GM18511 (cell line): ENCODE data around the gene CXCR3.
"Not testable (repeated sequence)": the region's sequence is repeated elsewhere in the genome, so short reads cannot be mapped to it uniquely, and the experiment has no call there.

ENCODE experiments used
- ATAC-seq: cut with Tn5 transposase; IDR thresholded peaks from one replicate; pipeline ENCODE4 v1.9.1; 2021; ENCODE audit warnings: mild to moderate bottlenecking, moderate library complexity; ENCODE audit not compliant: unreplicated experiment

The CXCR3 gene

DNA sequence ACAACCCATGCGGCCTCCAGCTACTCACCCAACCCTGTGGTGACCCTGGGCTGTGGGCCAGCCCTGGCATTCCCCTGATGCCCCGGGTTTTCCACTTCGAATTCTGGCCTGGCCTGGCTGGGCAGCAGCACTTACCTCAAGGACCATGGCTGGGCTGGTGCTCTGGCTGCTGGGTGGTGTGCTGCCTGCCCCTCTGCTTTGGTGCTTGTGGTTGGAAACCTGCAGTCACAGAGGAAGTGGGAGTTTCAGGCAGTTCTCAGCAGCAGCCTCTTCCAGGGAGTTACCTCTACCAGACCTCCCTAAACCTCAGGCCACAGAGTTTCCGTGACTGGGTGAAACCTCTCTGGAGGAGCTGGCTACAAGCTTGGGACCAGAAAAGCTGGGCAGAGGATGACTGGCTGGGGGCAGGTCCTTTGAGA, at the start of gene CXCR3:
TSS of gene CXCR3 (minus strand) at position 209 of the 419 bp plus-strand sequence. CDS start at position 147, 62 bp downstream.
- peak; percentile 64 for ATAC-seq

DNA sequence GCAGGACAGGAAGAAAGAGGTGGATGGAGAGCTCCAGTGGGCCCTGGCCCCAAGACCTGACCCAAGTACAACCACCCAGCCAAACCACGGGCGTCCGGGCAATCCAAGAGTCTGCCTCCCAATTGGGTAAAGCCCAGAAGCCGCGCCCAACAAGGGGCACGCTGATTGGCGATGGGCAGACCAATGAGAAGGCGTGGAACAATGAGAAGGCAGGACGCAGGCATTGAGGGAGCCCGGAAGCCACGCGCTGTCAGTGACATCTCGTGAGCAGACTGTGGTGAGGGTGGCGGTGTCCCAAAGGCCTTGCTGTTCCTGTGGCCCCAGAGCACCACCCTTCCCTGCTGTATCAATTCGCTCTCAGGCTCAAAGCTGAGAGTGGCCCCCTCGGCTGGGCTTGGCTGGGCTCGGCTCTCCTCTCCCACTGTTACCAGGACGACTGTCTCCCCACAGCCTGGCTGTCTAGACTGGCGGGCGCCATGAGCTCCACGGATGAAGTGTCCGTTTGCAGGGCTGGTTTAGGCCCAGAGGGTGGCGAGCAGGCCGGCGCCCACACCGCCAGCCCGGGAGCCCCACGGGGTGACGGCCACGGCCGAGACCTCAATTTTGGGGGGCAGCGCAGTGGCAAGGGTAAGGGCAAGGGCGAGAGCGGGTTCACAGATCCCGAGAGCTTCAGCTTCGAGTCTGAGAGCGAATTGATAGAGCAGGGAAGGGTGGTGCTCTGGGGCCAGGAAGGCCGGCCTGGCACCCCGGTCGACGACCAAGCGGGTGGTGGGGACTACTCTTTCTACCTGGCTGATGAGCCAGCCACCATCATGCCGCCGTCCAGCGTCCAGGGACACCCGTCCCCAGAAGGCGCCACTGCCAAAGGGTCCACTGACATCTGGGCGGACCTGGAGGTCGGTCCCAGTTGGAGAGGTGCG, 49.3 kb upstream of the CXCR3 start, which contains the start of gene LOC101059915:
TSS of gene LOC101059915 (plus strand) at position 219 of the 920 bp plus-strand sequence.
- no peak for ATAC-seq

DNA sequence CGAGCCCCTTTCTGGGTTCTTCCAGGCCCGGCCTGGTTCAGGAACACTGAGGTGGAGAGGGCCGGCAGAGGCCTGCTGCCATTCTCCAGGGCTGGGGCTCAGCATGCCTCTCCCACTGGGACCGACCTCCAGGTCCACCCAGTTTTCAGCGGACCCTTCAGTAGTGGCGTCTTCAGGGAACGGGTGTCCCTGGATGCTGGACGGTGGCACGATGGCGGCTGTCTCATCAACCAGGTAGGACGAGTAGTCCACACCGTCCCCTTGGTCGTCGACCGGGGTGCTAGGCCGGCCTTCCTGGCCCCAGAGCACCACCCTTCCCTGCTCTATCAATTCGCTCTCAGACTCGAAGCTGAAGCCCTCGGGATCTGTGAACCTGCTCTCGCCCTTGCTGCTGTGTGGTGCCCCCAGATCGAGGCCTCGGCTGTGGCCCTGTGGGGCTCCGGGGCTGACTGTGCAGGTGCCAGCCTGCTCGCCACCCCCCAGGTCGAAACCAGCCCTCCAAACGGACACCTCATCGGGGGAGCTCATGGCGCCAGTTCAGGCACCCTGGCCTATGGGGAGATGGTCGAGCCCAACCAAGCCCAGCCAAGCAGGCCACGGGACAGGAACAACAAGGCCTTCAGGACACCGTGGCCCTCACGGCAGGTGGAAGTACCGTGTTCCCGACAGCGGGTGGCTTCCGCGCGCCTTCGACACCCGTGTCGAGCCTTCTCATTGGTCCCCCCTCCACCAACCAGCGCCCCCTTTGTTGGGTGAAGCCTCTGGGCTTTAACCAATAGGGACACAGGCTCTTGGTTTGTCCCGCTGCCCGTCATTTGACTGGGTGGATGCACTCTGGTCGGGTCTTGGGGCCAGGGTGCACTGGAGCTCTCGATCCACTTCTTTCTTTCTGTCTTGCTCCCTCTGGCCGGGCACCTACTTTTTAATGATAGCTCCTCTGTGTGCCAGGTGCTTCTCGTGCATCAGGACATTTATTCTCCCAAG, 48.2 kb upstream of the CXCR3 start:
- ATAC-seq: no peak

DNA sequence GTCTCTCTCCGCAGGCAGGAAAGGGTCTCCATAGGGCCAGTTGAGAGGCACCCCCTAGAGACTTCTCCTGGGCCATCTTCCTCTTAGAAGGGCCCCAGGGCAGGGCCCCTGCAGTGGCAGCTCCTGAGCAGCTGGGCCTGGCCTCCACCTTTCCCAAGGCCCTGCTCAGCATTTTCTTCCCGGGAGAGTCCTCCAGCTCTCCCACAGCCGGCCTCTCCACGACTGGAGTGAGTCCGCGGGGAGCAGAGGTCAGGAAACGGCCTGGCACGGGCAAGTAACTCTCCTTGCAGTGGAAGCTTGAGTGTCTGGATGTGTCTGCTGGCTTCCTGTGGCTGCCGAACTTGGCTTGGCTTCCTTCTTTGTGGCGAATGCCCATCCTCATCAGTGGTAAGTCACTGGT, 47.4 kb upstream of the CXCR3 start:
- no peak for ATAC-seq

DNA sequence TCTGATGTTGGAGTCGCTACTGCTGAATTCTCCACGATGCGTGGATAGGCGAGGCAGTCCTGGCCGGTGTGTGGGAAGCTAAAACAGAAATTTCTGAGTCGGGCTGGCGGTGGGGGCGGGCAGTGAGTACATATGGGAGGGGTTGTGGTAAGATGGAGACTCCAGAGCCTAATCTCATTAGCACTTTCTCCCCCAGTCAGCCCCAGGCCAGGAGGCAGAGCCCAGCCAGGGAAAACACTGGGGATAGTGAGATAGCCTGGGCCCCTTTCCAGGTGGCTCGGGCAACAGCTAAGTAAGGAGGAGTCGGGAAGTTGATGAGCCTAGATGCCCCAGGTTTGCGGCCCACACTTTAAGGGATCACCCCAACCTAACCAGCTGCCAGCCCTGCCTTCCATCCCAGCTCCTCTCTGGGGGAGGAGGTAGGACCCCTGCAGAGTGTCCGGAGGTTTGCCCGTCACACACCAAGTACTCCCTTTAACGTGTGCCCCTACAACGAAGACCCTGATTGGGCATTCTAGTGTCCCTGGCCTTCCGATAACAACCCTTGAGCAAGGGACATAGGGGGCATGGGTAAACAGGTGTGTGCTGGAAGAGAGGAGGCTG, 46.7 kb upstream of the CXCR3 start:
- no peak for ATAC-seq

DNA sequence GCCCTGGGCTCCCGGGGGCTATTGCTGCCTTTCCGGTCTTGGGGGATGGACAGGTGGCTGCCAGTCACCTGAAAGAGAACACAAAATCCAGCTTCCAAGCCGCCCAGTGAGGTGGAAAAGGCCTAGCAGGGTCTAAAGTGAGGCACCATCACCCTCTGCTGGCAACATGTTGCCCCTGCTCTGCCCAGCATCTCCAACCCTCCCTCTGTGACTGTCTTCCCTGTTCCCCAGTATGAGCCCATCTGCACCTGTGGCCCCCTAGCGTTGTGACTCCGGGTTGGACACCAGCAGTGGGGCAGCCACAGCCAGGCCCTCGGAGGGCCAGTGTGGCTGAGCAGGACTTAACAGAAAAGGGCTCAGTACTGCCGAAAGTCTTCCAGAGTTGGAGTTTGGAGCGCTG, 45.9 kb upstream of the CXCR3 start:
- not testable (repeated sequence) for ATAC-seq

DNA sequence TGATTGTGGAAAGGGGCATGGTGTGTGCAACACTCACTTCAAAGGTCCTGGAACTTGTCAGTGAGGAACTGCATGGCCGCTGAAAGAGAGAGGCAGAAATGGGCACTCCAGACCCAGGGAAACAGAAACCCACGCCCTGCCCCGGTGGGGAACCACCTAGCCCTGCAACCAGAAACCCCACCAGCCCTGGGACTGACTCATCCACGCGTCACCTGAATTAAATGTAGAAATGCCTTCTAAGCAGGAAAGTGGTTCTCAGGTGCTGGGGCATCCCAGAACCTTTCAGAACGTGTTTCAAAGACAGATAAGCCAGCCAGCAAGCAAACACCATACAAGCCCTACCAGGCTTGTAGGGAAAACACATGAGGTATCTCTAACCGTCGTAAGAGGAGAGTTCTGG, 44.9 kb upstream of the CXCR3 start:
- ATAC-seq: not testable (repeated sequence)

DNA sequence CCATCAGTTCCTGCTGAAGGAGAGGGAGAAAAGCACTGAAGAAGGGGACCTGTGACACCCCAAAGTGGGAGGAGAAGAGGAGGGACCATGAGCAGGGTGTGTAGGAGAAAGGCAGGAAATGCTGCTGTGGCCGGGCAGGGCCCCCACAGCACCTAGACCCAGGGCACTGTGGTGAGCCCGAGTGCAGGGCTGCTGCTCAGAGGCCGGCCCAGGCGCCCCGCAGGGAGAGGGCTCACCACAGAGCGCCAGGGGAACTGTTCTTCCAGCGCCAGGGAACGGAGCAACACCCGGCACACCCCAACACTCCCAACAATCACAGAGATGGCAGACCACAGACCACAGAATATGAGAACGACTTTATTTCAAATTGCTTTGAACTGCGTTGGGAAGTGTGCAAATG, 44.3 kb upstream of the CXCR3 start:
- not testable (repeated sequence) for ATAC-seq

DNA sequence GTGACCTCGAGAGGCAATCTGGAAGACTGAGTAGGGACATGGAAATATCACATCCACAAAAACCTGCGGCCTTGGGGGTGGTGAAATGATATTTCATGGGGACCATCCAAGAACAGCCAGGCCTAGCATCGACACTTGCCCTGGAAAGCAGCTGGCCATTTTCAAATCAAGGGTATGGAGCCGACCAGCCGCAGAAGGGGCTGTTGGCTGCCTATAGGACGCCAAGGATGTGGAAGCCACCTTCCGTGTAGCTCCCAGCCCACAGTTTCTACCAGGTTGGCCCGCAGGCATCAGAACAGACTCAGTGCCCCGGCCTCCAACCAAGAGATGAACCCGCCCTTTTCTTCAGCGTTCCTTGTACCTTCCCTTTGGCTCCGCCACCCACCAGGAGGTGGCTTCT, 43.6 kb upstream of the CXCR3 start:
- no peak for ATAC-seq

DNA sequence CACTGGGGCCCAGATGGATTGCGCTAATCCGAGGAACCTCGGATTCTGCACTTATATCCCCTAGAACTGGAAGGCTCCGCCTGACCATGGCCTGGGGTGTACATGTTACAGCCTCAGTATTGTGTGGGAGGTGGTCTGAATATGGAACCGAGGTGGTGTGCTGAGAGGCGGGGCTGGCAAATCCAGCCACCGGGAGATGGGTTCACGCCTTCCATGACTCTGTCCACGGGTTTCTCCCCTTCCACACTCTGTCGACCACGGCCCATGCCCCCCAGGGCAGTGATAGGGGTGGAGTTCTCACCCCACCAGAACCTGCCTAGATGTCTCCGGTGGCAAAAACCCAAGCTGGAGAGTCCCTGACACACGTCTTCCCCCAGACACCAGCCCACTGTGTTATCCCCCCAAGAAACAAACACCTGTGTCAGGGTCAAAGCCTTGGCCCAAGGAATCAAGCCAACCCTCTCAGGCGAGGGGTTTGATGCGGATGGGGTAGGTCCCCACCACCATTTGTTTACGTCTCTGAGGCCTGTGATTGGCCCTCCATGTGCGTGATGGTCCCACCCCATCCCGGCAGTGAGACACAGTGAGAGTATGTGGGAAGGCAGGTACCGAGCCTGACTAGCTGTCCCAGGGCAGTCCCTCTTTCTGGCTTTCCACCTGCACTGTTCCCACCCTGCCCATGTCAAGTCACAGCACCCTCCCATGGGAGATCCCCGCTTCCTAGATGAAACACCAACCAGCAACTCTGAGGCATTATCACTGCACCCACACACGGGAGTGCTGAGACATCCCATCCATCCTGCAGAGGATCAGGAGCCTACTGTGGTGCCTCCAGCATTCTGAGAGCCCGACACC, 42.5 kb upstream of the CXCR3 start:
- ATAC-seq: no peak

DNA sequence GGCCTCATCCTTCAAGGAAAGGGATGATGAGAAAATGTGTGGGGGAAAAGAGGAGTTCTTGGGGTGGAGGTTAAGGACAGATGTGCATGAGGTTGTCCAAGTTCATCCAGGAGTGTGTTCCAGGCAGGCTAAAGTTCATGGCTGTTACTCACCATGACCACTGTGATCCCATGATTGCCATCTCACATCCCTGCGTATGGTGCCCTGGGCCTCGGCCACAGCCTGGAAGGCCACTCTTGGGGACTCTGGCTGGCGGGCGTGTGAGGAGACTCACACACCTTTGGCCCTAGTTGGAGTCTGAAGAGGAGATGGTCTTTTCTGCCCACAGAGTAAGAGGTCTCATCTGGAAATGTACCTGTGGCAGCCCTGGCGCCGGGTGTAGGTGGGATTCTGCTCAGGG, 41.6 kb upstream of the CXCR3 start:
- ATAC-seq: no peak

DNA sequence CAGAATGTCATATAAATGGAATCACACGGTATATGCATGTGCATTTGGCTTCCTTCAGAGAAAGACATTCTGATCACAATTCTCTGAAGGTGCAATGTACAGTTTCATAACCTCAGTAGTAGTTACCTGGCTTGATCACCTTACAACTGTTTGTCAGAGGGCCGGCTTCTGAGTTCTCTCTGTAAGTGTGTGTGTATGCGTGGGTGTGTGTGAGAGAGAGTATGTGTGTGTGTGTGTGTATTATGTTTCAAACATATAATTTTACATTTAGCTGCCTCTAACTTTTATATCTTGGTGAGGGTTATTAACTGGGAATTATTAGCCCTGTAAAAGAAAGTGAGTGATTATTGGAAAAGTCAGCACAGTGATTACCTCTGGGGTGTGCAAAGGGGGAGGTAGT, 41.0 kb upstream of the CXCR3 start:
- no peak for ATAC-seq

DNA sequence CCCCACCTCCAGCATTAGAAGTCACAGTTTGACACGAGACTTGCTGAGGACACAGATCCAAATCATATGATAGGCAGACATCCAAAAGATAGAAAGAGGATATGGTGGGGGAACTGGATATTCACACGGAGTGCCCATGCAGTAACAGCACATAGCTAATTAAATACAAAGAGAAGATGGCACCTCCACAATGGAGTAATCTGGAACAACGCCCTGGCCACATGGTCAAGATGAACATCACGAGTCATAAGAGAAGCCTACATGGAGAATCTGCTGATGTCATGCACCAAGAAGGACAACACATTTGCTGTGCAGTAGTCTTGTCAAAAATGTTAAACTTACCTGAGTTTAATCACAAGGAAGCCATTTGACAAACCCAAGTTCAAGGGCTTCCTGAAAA, 39.0 kb upstream of the CXCR3 start:
- ATAC-seq: no peak

DNA sequence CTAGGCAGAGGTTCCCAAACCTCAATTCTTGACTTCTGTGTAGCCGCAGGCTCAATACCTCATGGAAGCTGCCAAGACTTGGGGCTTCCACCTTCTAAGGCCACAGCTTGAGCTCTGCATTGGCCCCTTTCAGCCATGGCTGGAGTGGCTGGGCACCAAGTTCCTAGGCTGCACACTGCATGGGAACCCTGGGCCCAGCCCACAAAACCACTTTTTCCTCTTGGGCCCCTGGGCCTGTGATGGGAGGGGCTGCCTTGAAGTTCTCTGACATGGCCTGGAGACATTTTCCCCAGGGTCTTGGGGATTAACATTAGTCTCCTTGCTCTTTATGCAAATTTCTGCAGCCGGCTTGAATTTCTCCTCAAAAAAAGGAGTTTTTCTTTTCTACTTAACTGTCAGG, 35.0 kb upstream of the CXCR3 start:
- no peak for ATAC-seq

DNA sequence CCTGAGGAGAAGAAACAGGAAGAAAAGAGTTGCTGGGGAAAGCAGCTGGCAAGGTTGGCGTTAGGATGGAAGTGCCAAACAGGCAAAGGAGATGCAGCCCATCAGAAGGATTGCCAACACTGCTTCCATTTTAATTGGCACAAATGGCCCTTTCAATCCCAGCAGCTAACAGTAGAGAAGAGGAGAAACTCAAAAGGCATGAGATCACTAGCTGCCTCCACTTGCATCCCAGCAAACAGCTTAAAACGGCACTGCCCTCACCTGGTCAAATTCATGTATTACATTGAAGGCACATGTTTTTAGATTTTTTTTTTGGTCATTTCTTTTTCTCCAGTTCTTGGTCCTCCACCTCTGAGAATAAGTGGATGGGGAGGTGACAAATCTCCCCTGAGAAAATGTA, 34.1 kb upstream of the CXCR3 start:
- ATAC-seq: no peak

DNA sequence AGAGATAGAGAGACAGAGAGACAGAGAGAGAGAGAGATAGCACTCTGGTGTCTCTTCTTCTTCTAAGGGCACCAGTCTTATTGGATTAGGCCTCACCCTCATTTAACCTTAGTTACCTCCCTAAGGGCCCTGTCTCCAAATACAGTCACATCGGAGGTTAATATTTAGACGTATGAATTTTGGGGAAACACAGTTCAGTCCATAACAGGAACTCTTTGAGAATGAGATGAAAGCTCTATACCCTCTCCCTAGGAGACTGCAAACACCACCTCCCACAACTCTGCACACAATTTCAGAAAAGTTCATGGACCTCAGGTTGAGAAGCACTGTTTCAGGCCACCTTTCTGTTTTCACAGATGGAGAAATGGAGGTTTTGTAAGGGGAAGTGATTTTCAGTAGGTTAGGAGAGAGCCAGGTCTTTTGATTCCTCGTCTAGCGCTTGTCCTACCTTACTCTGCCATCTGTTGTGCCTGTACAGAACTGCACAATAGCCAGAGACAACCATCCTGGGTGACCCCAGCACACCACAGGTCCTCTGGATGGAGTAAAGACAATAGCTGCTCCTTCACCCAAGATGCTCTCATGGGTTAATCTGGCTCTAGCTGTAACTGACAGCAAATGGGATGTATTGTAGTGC, 32.1 kb upstream of the CXCR3 start:
- ATAC-seq: peak; percentile 91

DNA sequence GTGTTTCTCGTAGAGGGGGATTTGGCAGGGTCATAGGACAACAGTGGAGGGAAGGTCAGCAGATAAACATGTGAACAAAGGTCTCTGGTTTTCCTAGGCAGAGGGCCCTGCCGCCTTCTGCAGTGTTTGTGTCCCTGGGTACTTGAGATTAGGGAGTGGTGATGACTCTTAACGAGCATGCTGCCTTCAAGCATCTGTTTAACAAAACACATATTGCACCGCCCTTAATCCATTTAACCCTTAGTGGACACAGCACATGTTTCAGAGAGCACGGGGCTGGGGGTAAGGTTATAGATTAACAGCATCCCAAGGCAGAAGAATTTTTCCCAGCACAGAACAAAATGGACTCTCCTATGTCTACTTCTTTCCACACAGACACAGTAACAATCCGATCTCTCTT, 26.1 kb upstream of the CXCR3 start:
- ATAC-seq: not testable (repeated sequence)

DNA sequence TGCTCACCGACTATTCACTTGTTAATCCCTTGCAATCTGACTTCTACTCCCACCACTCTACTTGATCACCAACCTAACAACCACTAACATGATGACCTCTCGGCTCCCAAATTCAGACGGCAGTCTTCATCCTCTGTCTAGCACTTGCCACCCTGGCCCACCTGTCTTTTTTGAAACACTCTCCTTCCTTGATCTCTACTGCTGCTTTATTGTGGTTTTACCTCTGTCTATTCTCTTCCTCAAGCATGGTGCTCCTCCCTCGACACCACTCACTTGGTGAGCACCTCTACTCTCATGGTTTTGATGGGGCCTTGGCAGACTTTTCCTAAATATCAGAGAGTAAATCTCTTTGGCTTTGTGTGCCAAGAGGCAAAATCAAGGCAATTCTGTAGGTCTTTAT, 21.7 kb upstream of the CXCR3 start:
- ATAC-seq: no peak

DNA sequence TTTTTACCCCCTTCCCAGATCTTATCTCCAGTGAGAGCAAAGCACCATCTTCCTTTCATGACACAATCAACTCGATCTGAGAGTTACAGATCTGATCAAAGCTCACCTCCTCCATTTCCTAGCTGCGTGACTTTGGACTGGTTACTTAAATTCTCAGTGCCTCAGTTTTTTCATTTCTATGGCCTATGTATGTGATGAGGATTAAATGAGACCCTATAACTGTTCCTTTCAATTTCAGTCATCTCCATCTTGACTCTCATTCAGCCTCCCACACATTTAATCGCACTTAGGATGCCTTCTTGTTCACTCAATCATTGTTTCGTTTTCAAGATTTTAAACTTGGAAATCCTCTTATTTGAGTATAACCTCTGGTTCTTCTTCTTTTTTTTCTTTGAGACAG, 20.1 kb upstream of the CXCR3 start:
- ATAC-seq: no peak

DNA sequence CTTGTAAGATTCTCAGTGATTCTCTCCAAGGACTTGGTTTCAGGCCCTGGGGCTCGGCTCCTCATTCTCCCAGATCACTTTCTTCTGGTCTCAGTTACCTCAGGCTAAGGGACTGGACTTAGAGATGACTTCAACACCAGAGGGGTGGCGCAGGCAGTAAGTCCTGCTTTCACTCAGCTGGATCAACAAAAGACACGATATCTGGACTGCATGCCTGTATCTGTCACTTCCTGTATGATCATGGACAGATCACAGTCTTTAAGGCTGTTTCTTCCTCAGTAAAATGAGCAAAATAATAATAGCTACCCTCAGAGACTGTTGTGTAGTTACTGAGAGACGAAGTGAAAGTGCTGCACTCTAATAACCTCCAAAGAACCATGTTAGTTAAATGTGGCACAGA, 19.5 kb upstream of the CXCR3 start:
- peak; percentile 51 for ATAC-seq
